Stimulated activated CD4-positive, alpha-beta T cell treated with anti-CD3 and anti-CD28 coated beads, Interleukin-2, amount 100 ng/mL, for 4 hours (primary cell): ENCODE results near the gene RGPD4.
"Not testable (repeated sequence)": the region's sequence is repeated elsewhere in the genome, so short reads cannot be mapped to it uniquely, and the experiment has no call there.

Source experiments
- DNase-seq: peaks from one replicate; pipeline ENCODE4 v3.0.0-alpha.2; 2020; ENCODE audit warnings: low read depth

Gene RGPD4

DNA sequence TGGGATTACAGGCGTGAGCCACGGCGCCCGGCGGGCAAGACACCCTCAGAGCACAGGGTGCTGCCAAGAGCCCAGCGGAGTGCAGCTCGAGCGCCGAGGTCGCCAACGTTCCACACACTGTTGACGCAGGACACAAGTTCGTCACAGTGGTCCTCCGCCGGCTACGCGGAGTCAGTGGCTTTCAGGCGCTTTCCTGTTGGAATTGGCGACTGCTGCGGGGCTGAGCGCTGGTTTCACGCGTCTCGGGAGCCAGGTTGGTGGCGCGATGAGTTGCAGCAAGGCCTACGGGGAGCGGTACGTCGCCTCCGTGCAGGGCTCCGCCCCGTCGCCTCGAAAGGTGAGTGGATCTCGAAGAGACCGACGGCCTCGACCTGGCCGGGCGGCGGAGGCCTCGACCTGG, at the start of gene RGPD4:
Gene RGPD4 (plus strand): TSS at position 144 of the 400 bp plus-strand sequence. CDS start 122 bp downstream, at position 266.
- not testable (repeated sequence) for DNase-seq

DNA sequence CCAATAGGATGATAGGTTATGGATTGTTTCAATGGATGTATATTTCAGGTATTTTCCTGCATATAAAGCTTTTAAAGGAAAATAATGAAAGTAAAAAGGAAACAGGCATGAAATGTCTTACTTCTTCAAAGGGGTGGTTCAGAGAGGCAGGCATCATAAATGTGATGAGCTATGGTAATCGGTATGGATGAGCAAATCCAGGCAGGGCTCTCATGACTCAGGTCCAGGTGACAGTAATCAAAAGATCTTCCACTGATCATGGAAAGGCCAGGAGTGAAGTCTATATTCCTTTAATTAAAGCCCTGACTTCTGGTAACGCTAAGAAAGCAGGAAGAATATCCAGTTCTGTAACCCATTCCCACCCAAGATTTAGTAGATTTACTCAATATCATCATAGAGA, 48.7 kb upstream of the RGPD4 start:
- no peak for DNase-seq

GRCh38 chr2:107785756-107786155, 40.9 kb upstream of the RGPD4 start:
- DNase-seq, result no peak

DNA sequence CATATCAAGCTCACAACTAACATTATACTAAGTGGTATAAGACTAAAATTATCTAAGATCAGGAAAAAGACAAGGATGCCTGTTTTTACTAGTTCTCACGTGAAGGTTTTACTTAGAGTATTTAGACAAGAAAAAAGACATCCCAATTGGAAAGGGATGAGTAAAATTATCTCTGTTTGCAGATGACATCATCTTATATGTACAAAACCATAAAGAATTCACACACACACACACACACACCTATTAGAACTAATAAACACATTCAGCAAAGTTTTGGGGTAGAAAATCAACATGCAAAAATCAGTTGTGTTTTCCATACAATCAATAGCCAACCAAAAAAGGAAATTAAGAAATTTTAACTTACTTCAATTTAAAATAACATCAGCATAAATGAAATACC, 35.9 kb upstream of the RGPD4 start:
- DNase-seq, result no peak

DNA sequence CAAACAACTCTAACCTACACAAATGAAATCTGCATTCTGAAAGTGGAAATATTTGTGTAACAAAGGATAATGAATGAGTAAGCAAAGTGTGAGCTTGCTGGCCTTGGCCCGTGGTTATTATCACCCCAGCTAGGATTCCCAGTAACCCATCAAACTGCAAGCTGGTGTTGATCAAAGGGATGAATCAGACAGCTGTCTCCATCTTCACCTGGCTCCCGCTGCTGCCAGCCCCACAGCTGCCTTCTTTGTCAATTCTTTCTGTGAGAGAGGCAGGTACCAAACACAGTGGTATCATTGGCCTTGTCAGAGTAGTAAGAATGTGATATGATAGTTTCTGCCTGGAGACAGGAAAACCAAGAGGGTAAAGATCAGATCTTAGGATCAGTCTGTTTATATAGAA, 25.2 kb upstream of the RGPD4 start:
- DNase-seq, result no peak

DNA sequence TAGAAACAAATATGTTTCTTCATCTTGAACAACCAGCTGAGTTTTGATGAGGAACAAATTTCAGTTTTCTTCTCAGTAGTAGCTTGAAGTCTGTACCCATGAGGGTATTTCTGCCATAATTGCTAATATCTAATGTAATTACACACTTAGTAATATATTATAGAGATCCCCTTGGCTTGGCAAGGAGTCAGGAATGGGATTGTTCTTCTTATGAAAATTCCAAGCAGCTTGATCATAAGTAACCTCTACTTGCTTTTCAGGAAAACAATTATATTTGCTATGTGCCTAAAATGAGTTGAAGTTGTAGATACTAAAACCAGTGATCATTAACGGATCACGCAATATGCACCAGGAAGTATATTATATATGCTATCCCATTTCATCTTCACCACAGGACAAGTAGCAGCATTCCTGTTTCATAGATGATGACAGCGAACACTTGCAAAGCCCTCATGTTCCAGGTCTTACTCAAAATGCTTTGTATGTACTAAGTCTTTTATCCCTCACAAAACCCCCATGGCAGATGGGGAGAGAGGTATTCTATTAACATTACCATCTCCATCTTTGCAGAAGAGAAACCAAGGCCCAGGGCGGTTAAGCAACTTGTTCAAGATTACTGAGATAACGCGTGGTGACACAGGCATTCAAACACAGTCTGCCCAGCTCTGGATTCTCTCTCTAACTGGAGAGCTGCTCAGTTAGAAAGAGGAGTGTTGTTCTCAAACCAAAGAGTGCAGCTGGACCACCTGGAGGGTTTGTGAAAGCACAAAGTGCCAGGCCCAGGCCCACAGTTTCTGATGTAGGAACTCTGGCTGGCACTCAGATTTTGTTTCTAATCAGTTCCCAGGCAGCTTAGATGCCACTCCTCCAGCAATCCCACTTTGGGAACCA, 21.8 kb upstream of the RGPD4 start:
- no peak for DNase-seq

DNA sequence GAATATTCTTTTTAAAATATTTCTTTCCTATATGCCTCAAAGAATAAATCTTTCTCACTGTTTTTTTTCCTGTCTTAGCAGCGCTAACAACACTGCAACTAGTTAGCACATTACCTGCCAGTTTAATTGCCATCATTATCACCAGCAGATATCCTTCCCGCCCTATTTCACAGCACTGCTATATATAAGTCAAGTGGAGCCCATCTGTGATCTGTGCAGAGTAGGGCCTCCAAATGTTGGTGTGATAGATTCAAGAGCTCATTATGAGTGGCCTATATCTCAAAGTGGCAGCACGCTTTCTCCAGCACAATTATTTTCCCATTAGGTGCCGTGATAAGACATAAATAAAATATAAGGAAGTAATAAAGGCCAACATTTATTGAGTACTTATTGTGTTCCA, 19.8 kb upstream of the RGPD4 start:
- no peak for DNase-seq

- DNase-seq, result no peak
These were observed 18.7 kb upstream of the RGPD4 start for GRCh38 chr2:107807988-107808387.

DNA sequence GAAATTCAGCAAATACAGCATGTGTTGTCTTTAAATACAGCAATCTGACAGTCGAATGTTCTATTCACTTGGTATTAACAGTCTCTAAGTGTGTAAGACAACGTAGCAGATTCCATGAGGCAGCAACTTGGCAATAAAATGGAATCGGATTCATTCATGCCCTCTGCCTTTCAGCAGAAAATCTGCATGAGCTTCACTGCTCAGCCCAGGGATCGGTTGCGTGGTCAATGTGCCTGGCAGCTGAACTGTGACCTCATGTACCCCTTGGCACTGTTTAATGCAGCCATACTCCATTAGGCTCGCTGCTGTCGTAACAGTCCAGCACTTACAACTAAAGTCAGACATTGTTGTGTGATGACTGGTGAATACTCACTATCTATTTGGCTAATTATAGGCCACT, 17.7 kb upstream of the RGPD4 start:
- DNase-seq, result no peak

DNA sequence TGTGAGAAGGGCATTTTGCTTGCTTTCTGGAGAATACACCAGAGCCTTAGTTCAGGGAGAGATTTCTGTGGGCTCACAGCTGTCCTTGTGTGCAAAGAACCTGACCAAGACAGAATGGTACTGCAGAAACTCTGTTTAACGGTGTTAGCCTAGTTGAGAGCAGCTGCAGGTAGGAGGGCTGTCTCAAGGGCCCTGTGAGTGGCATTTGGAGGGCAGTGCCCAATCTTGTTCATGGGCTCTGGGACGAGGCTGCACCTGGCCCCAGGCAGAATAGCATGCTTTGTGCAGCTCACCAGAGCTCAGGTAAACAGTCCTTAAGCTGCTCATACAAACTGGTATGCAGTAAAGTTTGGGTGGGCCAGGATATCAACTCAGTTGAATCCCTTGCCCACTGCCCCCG, 16.9 kb upstream of the RGPD4 start:
- DNase-seq, result no peak

- DNase-seq, result no peak
These were observed 16.0 kb upstream of the RGPD4 start for GRCh38 chr2:107810734-107811133.

- no peak for DNase-seq
These were observed 15.3 kb upstream of the RGPD4 start for GRCh38 chr2:107811411-107811810.

- no peak for DNase-seq
These were observed 14.7 kb upstream of the RGPD4 start for GRCh38 chr2:107812006-107812405.

- DNase-seq, result no peak
These were observed 9.3 kb upstream of the RGPD4 start for GRCh38 chr2:107817378-107817777.

DNA sequence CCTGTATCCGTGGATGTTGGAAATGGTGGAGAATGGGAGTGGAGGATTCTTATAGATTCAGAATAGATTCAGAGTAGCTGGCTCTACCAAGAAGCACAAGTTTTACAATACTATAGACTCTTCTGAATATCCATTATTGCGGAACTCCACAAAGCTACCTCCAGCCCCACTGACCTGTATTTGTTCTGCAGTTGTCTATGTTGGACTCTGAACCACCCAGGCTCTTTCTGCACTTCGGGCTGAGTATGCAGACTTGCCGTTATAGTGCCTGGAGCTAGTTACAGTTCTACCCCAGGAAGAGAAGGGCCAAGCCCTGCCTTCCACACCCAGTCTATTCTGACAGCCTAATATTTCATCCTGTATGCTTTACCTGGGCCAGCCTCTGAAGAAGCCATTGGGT, 4.4 kb upstream of the RGPD4 start:
- no peak for DNase-seq

- no peak for DNase-seq
These were observed 2.1 kb upstream of the RGPD4 start for GRCh38 chr2:107824451-107825205.

DNA sequence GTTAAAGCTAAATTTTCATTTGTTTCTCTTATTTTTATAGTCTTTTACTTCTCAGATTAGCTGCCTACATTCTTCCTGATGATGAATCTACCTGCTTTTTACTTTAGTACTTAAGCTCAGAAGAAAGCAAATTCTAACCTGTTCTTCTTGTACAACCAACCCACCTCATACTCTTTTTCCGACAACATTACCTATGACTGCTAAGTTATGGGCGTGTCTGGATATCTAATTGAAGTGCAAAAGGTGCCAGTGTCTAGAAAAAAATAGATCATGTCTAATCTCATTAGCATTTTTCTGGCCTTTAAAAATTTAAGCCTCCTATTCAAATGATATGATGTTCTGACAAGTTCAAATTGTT, 1.5 kb upstream of the RGPD4 start:
- DNase-seq, result no peak

GRCh38 chr2:107829514-107829913, 2.8 kb downstream of the RGPD4 start:
- DNase-seq, result not testable (repeated sequence)

- not testable (repeated sequence) for DNase-seq
These were observed 6.5 kb downstream of the RGPD4 start for GRCh38 chr2:107833152-107833551.

DNA sequence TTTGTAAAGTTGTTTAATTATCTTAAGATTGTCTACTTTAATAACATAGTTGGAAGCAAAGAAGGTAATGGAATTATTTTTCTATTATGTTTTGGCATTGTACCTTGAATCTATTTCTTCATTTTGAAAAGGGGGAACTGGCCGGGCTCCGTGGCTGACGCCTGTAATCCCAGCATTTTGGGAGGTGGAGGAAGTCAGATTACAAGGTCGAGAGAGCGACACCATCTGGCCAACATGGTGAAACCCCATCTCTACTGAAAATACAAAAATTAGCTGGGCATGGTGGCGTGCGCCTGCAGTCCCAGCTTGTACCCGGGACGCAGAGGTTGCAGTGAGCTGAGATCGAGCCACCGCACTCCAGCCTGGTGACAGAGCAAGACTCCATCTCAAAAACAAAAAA, 6.9 kb downstream of the RGPD4 start:
- DNase-seq, result not testable (repeated sequence)

DNA sequence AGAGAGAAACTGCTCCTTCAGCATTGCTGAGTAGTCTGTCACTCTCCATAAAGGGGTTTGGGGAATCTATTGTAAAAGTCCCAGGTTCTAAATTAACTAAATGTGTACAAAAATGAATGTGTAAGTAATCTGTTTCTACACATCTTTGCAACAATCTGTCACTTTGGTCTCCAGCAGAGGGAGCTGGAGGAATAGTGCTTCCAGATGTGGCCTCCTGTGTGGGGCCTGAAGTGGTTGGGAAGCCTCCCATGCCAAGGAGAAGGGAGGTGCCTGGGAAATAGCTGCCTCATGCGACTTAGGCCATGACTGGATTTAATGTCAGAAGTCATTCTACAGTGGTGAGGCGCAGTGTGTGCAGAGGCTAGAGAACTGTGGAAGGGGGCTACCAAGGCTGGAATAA, 89.4 kb downstream of the RGPD4 start:
- not testable (repeated sequence) for DNase-seq

DNA sequence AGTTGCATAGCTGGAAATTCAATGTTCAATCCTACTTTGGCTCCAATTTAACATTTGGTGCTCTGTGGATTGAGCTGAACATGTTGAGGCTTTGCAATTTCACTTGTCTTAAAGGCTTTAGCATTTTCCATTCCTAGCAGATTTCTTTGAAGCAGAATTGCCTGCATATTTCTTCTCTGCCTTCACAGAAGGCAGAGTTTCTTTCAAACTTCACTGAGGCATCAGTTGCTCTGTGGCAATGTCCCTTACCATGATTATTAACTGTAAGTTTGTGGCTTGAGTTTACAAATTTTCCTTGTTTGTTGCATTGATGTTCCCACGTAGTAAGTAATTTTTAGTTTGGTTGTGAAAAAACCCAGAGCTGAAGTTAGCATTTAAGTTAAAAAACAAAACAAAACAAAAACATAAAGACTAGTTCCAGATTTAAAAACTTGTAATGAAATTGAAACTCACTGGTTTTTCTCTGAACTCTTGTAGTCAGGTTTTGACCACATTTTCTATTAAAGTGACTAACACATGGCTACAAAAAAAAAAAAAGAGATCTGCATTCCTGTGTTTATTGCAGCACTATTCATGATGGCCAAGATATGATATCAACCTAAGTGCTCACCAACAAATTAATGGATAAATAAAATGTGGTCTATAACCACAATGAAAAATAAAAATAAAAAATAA, 90.1 kb downstream of the RGPD4 start:
- not testable (repeated sequence) for DNase-seq

DNA sequence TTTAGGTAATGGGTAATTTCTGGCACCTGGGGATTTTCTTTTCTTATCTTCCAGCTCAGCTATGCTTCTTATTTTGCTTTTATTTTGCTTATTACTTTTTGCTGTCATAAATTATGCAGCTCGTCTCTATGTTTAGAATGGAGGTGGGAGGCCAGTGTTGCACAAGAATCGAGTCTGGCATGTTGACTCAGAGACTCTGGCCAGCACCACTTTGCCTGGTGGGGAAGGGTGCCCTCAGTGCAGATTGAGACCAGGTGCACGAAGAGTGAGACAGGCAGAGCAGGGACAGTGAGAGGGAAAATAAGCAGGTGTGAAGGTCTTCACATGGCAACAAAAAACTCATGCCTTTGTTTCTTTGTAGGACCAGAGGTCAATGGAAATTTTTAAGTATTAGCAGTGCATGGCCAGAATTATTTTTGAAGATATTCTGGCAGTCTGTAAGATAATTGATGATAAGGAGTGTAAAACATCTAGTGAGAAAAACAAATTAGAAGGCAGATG, 100.4 kb downstream of the RGPD4 start:
- no peak for DNase-seq
